ENCODE results near the gene MTREX.

The MTREX gene

DNA sequence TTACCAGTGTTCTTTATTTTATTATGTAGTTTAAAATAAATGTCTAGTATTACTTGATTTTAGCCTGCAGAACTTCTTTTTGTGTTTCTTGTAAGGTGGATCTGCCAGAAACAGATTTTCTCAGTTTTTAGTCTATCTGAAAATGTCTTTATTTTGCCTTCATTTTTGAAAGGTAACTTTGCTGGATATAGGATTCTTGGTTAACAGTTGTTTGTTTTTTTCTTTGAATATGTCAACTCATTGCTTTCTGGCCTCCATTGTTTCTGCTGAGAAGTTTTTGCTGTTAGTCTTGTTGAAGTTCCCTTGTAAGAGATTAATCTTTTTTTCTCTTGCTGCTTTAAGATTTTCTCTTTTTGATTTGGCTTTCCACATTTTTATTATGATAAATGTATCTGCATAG is 75.5 kb downstream of the MTREX start:
- DNase-seq (ENCODE audit: low spot score) = no peak
- in situ Hi-C loops (cut with MboI; ENCODE audit: low pct_unique_long_range_greater_than_20kb, low sequenced_read_pairs, unreplicated experiment) = no loop called here
- TF ChIP-seq, protein P1, sequence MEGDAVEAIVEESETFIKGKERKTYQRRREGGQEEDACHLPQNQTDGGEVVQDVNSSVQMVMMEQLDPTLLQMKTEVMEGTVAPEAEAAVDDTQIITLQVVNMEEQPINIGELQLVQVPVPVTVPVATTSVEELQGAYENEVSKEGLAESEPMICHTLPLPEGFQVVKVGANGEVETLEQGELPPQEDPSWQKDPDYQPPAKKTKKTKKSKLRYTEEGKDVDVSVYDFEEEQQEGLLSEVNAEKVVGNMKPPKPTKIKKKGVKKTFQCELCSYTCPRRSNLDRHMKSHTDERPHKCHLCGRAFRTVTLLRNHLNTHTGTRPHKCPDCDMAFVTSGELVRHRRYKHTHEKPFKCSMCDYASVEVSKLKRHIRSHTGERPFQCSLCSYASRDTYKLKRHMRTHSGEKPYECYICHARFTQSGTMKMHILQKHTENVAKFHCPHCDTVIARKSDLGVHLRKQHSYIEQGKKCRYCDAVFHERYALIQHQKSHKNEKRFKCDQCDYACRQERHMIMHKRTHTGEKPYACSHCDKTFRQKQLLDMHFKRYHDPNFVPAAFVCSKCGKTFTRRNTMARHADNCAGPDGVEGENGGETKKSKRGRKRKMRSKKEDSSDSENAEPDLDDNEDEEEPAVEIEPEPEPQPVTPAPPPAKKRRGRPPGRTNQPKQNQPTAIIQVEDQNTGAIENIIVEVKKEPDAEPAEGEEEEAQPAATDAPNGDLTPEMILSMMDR (IDR thresholded peaks at IDR 0.05; ENCODE audit: extremely low read depth, insufficient read depth, missing control alignments) = no peak

DNA sequence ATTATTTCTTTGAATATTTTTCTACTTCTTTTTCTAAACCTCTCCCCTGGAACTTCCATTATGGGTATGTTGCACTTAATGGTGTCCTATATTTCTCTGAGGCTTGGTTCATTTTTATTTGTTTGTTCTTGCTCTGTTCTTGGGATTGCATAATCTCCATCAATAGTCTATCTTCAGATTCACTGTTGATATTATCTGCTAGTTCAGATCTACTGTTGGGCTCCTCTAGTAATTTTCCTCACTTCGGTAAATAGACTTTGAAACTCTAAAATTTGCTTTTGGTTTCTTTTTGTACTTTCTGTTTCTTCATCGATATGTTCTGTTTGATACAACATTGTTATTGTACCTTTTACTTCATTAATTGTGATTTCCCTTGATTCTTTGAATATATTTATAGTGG is 76.3 kb downstream of the MTREX start:
- in situ Hi-C loops (cut with MboI; ENCODE audit: low pct_unique_long_range_greater_than_20kb, low sequenced_read_pairs, unreplicated experiment) = no loop called here
- TF ChIP-seq, protein P1 (IDR thresholded peaks at IDR 0.05; ENCODE audit: extremely low read depth, insufficient read depth, missing control alignments) = no peak
- DNase-seq (ENCODE audit: low spot score) = no peak

DNA sequence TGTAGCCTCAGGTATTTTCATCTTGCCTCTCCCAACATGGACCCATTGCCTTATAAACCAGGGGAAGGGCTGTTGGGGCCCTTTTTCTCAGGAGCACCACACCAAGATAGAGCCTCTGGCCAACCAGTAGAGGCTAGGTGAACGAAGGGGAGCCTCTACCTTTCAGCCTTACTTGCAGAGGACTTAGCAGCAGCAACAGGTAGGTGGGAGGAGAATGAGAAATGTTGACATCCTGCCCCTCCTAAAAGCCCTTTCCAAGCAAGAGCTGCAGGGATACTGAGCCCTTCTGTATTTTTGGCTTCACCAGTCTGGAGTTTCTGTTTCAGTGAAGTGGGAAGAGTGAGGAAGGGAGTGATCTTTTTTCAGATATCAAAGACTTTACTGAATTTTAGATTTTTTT is 77.4 kb downstream of the MTREX start:
- DNase-seq (ENCODE audit: low spot score) = no peak
- in situ Hi-C loops (cut with MboI; ENCODE audit: low pct_unique_long_range_greater_than_20kb, low sequenced_read_pairs, unreplicated experiment) = no loop called here
- TF ChIP-seq, protein P1 (IDR thresholded peaks at IDR 0.05; ENCODE audit: extremely low read depth, insufficient read depth, missing control alignments) = no peak

DNA sequence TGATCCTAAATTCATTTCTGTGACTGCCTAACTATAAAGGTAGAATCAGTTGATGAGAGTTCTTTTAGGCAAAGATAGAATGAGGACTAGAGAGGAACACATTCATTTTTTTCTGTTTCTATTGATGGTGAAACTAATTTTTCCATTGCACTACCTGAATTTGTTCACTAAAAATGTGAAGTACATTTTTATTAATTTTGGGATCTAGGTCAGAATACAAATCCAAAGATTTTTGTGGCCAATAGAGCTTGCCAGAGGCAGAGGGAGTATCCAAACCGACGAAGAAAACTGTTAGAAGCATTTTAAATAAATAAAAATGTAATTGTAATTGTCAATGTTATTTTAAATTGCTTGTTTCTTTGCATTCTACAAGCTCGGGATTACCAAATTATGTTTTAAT is 78.1 kb downstream of the MTREX start:
- TF ChIP-seq, protein P1 (IDR thresholded peaks at IDR 0.05; ENCODE audit: extremely low read depth, insufficient read depth, missing control alignments) = no peak
- no peak for DNase-seq (ENCODE audit: low spot score)
- in situ Hi-C loops (cut with MboI; ENCODE audit: low pct_unique_long_range_greater_than_20kb, low sequenced_read_pairs, unreplicated experiment) = no loop called here

DNA sequence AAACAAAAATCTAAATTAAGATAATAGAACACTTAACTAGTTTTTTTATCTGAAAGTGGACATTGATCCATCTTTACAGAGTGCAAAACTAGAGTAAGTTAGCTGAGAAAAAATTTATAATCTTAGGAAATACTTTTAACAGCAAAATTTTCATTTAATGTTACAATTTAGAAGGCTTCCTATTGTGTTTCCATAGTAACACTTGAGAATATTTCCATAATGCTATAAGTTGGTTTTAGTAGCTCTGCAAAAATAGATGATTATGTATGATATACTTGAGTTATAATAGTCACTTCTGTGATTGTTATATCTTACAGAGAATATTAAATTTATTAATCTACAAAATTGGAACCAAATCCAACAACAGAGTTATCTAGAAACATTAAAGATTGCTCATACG is 78.6 kb downstream of the MTREX start:
- DNase-seq (ENCODE audit: low spot score) = no peak
- TF ChIP-seq, protein P1 (IDR thresholded peaks at IDR 0.05; ENCODE audit: extremely low read depth, insufficient read depth, missing control alignments) = no peak
- in situ Hi-C loops (cut with MboI; ENCODE audit: low pct_unique_long_range_greater_than_20kb, low sequenced_read_pairs, unreplicated experiment) = no loop called here

DNA sequence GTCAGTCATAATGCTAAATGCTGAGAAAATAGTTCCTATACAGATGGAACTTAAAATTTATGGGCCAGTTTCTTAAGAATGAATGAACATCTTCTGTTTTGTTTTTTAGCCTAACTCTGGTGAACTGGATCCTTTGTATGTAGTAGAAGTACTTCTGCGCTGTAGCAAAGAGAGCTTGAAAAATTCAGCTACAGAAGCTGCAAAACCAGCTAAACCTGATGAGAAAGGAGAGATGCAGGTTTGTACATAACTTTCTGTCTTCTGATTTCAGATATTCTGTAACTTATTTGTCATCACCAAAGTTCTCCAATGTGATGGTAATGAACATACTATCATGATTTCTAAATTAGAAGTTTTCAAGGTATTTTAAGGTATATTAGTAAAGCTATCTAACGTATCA is 80.1 kb downstream of the MTREX start:
- DNase-seq (ENCODE audit: low spot score) = no peak
- in situ Hi-C loops (cut with MboI; ENCODE audit: low pct_unique_long_range_greater_than_20kb, low sequenced_read_pairs, unreplicated experiment) = no loop called here
- TF ChIP-seq, protein P1 (IDR thresholded peaks at IDR 0.05; ENCODE audit: extremely low read depth, insufficient read depth, missing control alignments) = no peak

DNA sequence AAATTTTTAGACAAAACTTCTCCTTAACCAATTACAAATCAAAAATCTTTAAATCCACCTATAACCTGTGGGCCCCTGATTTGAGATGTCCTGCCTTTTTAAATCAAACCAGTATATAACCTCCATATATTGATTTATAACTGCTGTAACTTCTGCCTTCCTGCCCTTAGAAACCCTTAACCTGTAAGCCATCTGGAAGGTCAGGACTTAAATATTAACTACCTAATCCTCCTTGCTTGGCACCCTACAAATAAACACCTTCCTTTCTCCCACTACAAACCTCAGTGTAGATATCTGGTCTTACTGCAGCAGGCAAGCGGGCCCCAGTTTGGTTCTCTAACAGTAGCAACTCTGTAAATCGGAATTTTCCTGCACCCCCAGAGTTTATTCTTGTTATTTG is 83.9 kb downstream of the MTREX start:
- TF ChIP-seq, protein P1 (IDR thresholded peaks at IDR 0.05; ENCODE audit: extremely low read depth, insufficient read depth, missing control alignments) = no peak
- DNase-seq (ENCODE audit: low spot score) = no peak
- in situ Hi-C loops (cut with MboI; ENCODE audit: low pct_unique_long_range_greater_than_20kb, low sequenced_read_pairs, unreplicated experiment) = no loop called here

Measured in GM13977 (cell line).